ENCODE results near the gene NKAIN2.

DNA sequence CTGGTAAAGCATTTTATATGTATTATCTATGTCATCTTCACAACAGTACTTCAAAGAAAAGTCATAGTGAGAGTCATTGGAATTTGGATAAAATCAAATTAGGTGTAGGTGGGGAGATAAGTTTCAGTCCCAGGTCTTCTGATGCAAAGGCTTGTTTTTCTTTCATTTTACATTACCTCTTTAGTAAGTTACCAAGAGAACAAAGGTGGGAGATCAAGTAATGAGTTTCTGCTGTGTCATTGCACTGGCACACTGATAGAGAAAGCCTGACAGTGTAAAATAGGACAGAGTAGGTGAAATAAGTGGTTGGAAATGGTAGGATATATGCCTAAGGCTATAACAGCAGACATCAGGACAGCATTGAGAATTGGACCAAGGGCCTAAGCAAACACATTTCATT is 250.4 kb downstream of the NKAIN2 start:
- TF ChIP-seq REST (tag by site-specific recombination; IDR thresholded peaks at IDR 0.05) (no peak), ZNF2 (tag by site-specific recombination; IDR thresholded peaks at IDR 0.05) (no peak), MZF1 (tag by site-specific recombination; IDR thresholded peaks at IDR 0.05; ENCODE audit: borderline replicate concordance) (no peak), ZNF138 (tag by site-specific recombination; IDR thresholded peaks at IDR 0.05; ENCODE audit: borderline replicate concordance) (no peak), ZNF223 (tag by site-specific recombination; IDR thresholded peaks at IDR 0.05) (no peak), ZNF521 (tag by site-specific recombination; IDR thresholded peaks at IDR 0.05) (no peak), ZNF16 (tag by site-specific recombination; IDR thresholded peaks at IDR 0.05; ENCODE audit: low read depth) (no peak), ZNF660 (tag by site-specific recombination; IDR thresholded peaks at IDR 0.05) (no peak), ZNF302 (tag by site-specific recombination; IDR thresholded peaks at IDR 0.05; ENCODE audit: low read depth) (no peak), ZNF133 (tag by site-specific recombination; IDR thresholded peaks at IDR 0.05) (no peak)
- TF ChIP-seq, protein P1, sequence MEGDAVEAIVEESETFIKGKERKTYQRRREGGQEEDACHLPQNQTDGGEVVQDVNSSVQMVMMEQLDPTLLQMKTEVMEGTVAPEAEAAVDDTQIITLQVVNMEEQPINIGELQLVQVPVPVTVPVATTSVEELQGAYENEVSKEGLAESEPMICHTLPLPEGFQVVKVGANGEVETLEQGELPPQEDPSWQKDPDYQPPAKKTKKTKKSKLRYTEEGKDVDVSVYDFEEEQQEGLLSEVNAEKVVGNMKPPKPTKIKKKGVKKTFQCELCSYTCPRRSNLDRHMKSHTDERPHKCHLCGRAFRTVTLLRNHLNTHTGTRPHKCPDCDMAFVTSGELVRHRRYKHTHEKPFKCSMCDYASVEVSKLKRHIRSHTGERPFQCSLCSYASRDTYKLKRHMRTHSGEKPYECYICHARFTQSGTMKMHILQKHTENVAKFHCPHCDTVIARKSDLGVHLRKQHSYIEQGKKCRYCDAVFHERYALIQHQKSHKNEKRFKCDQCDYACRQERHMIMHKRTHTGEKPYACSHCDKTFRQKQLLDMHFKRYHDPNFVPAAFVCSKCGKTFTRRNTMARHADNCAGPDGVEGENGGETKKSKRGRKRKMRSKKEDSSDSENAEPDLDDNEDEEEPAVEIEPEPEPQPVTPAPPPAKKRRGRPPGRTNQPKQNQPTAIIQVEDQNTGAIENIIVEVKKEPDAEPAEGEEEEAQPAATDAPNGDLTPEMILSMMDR (tag by site-specific recombination; IDR thresholded peaks at IDR 0.05), result no peak
- TF ChIP-seq, protein P2, sequence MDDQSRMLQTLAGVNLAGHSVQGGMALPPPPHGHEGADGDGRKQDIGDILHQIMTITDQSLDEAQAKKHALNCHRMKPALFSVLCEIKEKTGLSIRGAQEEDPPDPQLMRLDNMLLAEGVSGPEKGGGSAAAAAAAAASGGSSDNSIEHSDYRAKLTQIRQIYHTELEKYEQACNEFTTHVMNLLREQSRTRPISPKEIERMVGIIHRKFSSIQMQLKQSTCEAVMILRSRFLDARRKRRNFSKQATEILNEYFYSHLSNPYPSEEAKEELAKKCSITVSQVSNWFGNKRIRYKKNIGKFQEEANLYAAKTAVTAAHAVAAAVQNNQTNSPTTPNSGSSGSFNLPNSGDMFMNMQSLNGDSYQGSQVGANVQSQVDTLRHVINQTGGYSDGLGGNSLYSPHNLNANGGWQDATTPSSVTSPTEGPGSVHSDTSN (CRISPR knock-in tag; IDR thresholded peaks at IDR 0.05), result no peak
- TF ChIP-seq, protein P3, sequence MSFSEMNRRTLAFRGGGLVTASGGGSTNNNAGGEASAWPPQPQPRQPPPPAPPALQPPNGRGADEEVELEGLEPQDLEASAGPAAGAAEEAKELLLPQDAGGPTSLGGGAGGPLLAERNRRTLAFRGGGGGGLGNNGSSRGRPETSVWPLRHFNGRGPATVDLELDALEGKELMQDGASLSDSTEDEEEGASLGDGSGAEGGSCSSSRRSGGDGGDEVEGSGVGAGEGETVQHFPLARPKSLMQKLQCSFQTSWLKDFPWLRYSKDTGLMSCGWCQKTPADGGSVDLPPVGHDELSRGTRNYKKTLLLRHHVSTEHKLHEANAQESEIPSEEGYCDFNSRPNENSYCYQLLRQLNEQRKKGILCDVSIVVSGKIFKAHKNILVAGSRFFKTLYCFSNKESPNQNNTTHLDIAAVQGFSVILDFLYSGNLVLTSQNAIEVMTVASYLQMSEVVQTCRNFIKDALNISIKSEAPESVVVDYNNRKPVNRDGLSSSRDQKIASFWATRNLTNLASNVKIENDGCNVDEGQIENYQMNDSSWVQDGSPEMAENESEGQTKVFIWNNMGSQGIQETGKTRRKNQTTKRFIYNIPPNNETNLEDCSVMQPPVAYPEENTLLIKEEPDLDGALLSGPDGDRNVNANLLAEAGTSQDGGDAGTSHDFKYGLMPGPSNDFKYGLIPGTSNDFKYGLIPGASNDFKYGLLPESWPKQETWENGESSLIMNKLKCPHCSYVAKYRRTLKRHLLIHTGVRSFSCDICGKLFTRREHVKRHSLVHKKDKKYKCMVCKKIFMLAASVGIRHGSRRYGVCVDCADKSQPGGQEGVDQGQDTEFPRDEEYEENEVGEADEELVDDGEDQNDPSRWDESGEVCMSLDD (tag by site-specific recombination; IDR thresholded peaks at IDR 0.05), result no peak
